H4 (cell line): Measurements from ENCODE around the gene TOLLIP. TPM values are rescaled to one million over a fixed set of nuclear protein-coding genes. Genes with fewer than 3 reads are reported as not detected.

Experiments used
- DNase-seq: peaks from one replicate; pipeline ENCODE4 v3.0.0-alpha.2; 2015; ENCODE audit warnings: low spot score
- total RNA-seq: library from RNA; depleted of rRNA; stranded (reverse); fragments of >200 nt; shearing (Covaris generic); gene quantifications from 2 replicates; pipeline ENCODE4 v1.2.3, GENCODE V29; 2014; rRNA removed

The TOLLIP gene
- total RNA-seq, 1 experiment from 2014 or later: 18.6 TPM

GRCh38 chr11:1231396-1232020, 77.9 kb downstream of the TOLLIP start:
- DNase-seq: no peak

- no peak for DNase-seq
Measured at GRCh38 chr11:1230456-1231395, 78.7 kb downstream of the TOLLIP start.

- no peak for DNase-seq
Measured at GRCh38 chr11:1230121-1230455, 79.3 kb downstream of the TOLLIP start.

- DNase-seq: no peak
Measured at GRCh38 chr11:1229471-1230120, 79.8 kb downstream of the TOLLIP start.

- no peak for DNase-seq
Measured at GRCh38 chr11:1228921-1229451, 80.4 kb downstream of the TOLLIP start.

GRCh38 chr11:1228101-1228821, 81.2 kb downstream of the TOLLIP start:
- DNase-seq: no peak

- DNase-seq: no peak
Measured at GRCh38 chr11:1227551-1228100, 81.8 kb downstream of the TOLLIP start.

GRCh38 chr11:1226986-1227550, 82.4 kb downstream of the TOLLIP start:
- DNase-seq: no peak

- DNase-seq: no peak
Measured at GRCh38 chr11:1226226-1226985, 83.0 kb downstream of the TOLLIP start.

GRCh38 chr11:1225386-1226225, 83.8 kb downstream of the TOLLIP start:
- no peak for DNase-seq

GRCh38 chr11:1224491-1225385, 84.7 kb downstream of the TOLLIP start:
- no peak for DNase-seq

Other genes starting within 250 kb of the TOLLIP start
- not detected in 2 replicates for gene MUC2, start 234.8 kb downstream of the TOLLIP start, total RNA-seq
- gene MUC5AC, start 151.7 kb downstream of the TOLLIP start, total RNA-seq: not detected in 2 replicates
- not detected in 2 replicates for gene MUC5B, start 86.6 kb downstream of the TOLLIP start, total RNA-seq
- 1.3 and 2.5 TPM in 2 replicates for gene BRSK2, start 80.3 kb upstream of the TOLLIP start, total RNA-seq
- gene MOB2, start 177.1 kb upstream of the TOLLIP start, total RNA-seq: 15.2 and 18.1 TPM in 2 replicates